SW480 (cell line): ENCODE data around the gene BZW2.

Source experiments
- DNase-seq: peaks from one replicate; pipeline ENCODE4 v3.0.0-alpha.2; 2016; ENCODE audit warnings: low spot score

The BZW2 gene

DNA sequence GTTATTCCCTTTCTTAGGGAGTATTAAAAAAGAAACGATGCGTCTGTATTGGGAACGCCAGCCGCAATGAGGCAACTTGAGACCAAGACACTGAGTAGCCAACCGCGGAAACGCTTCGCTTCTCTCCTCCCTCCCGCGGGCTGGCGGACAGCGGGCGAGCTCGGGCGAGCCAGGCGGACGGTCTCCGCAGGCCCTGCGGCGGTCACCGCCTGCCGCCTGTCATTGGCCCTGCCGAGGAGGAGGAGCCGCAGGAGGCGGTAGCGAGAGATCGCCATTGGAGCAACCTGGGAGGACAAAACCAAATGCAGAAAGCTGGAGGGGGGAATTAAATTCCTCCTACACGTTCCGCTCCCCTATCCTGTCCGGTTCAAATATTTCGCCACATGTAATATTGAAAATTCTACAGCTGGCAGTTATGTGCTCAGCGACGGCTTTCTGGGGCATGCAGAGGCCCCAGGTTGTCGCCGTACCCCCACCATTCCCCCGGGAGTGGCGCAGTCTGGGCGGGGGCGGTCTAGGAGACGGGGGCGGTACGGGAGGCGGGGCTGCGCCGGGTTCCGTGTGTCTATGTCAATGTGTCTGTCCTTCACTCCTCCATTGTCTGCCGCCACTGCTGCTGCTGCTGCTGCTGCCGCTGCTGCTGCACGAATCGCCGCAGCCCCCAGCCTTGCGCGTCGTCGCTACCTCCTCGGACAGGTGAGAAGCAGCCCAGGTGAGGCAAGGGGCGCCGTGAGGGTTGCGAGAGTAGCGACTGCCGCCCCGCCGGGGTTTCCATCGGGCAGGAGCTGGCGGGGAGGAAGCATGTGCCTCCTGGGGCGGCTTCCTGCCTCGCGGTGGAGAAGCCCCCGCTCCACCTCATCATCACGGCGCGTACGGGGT lies at the start of gene BZW2, which contains the start of gene ANKMY2:
Gene BZW2 (plus strand): TSS at position 589 of the 879 bp plus-strand sequence. CDS start 19,263 bp downstream, outside the sequence.
Gene ANKMY2 (minus strand): TSS at position 162 of the 879 bp plus-strand sequence. CDS start 181 bp downstream, outside the sequence.
- DNase-seq, result peak; percentile 99

DNA sequence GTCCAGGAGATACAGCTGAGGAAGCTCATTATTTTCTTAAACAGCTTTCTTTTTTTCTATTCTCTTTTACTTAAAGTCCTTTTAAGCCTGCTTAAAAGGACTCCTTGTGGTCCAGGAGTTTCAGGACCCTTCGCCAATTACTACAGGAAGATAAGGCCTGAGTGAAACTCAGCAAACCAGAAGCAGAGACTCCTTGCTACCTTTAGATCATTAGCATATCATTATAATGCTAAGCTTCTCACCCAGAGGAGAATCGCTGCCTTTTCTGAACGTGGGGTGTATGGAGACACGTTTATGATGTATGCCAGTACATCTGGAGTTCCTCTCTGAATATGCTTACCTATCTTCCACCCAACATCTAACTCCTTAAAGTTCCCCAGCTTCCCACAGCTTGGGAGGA lies 48.0 kb upstream of the BZW2 start:
- no peak for DNase-seq

DNA sequence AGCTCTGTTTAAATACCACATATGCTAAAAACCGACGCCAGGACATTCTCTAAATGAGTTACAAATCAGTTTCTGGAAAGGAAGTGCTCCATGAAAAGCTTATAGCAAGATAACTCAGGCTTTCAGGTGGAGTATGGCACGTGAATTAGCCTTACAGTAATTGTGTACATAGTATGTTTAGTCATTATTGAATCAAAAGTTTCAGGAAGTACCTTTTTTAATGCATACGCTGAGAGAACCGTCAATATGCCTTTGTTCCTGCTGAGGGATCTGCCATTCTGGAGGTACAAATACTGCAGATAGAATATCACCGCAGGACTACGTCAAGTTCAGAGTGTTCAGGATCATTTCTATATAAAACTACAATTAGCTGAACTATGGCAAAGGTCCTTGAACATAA lies 46.1 kb upstream of the BZW2 start:
- DNase-seq, result no peak

DNA sequence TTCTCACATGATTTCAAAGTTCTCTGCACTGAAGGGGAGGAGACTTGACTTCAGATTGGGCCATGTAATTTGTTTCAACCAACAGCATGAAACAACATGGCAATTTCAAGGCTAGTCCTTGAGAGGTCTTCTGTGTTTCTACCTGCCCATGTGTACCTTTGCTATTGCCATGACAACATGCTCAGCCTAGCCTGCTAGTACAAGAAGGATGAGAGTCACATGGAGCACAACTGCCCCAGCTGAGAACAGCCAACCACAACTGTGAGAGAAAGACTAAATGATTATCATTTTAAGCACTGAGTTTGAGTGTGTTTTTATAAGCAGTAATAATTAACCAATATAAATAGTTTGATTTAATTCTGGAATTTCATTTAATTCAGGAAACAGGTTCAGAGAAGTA lies 42.3 kb upstream of the BZW2 start:
- no peak for DNase-seq

DNA sequence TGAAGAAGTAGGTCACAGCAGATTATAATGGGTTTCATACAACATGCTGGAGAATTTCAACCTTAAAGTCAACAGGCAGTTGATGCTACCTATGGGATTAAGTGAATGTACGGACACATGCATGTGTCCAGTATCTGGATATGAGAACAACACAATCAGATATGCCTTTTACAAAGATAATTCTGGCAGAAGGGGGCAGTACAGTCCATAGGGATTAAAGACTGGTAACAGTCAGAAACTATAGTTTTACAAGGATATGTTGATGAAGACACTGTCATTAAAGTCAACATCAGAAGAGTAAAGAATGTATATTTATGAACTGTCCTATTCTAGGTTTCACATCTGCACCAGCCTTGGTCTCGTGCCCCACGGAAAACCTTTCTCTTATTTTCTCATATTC lies 41.9 kb upstream of the BZW2 start:
- DNase-seq, result peak; percentile 15

DNA sequence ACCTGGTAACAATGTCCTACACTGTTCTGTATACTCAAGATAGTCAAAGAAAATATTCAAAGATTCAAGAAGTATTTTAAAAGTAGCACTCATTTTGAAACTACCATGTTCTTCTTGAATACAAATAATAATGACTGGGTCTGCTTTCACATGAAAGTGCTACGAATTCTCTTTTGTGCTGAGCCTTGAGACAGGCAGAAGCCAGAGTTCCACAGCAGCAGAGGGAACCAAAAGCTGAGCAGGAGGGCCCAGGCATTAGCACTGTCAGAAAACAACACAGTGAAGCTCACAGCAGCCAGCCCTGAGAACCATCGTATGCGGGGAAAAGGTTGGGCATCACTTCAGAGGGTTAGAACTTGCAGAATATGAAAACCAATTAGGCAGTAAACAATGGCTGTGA lies 39.3 kb upstream of the BZW2 start:
- DNase-seq, result no peak

DNA sequence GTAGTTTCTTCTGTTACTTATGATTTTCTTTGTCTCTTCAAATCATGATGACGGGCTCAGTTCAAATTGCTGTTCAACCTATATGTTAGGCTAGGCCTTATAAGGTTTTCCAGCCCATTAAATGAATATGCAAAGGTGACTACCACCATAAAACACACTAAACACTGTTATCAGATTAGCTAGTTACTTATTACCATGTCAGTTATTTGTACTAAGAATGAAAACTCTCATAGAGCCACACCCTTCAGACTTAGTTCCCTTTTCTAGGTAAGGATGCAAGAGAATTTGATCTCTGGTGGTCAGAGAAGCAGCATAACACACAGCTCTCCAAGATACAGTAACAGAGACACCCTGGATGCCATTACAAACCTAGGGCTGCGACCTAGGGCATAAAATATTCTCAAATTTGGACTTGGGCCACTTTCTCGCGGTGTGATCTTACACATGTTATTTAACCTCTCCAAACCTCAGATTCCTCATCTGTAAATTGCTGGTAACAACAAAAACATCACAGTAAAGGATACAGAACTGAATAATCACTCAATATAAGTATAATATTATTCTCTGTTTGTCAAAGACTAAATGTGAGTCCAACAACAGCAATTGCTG lies 36.0 kb upstream of the BZW2 start:
- no peak for DNase-seq

DNA sequence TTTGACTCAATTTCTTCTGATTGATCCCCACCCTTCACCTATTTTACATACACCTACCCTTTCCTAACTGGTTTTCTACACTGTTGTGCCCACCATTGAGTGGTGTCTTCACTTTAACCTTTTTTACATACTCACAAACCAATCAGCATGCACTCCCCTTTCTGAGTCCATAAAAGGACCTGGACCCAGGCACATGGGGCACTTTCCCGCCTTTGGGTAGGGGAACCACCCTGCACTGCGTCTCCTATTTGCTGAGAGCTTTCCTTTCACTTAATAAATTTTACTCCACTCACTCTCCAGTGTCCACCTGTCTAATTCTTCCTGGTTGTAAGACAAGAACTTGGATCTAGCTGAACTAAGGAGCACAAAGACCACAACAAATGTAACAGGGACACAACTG lies 34.3 kb upstream of the BZW2 start:
- no peak for DNase-seq

DNA sequence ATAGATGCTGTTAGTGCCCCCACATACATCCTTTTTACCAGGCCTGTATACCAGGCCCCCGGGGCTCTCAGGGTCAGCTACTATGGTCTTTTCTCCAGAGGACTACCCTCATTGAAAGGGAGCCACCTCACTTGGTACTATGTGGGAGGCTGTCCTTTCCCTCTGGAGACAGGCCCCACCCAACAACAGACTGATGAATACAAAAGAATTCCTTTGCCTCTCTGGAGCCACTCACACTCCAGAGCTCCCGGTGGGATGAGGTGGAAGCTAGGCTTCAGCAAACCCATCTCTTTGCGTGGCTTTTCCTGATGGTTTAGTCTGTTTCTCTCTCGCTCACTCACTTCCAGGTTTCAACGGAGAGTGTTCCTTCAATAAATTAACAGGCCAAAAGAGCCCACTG lies 30.8 kb upstream of the BZW2 start:
- DNase-seq, result no peak

DNA sequence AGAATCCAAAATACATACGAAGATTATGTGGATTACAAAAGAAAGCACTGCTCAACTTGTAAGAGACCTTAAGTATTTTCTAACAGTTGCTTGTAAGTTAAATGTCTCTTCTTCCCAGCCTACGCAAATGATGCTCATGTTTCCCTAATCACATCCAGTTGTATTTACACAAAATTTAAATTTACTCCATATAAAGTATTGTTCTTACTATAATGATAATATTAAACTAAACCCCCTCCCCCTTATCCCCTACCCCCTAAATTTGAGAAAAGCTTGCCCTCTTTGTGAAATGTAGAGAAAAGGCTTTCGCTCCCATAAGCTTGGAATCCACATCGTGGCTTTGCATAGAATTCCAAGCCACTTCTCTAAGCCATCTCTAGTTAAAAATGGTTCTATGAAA lies 29.9 kb upstream of the BZW2 start:
- DNase-seq, result no peak

DNA sequence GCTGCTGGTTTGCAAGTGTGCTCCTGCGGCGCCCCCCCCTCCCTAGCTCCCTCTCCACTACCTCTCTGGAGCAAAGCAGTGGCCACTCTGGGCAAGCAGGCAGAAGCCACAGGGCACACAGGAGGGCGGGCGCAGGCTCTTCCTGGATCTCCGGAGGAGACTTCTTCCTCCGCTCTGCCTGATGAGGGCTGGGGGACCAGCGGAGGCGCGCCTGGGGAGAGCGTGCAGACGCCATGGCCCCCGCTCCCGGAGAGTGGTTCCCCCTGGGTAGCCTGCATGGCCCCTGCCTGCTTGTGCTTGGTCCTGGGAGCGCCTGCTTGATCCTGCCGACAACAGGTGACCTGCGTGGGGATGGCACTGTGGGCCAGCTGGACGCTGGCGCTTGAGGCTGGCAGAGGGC lies 29.4 kb upstream of the BZW2 start:
- no peak for DNase-seq

DNA sequence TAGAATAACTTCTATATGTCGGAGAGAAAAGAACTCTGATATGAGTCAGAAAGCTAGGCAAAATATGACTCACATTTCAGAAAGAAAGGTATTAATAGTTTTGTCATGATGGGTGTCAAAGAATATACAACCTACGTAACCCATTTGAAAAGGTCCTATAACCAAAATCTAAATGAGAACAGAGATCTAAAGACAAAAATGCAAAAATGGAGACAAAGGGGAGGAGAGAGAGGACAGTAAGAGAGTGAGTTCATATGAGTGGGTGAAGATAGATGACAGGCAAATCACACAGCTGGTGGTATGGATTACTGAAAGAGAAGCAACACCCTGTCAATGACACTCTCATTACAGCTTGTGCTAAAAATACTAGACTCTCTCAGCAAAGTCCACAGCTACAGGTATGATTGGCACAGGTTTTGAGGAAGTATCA lies 26.0 kb upstream of the BZW2 start:
- DNase-seq, result no peak

DNA sequence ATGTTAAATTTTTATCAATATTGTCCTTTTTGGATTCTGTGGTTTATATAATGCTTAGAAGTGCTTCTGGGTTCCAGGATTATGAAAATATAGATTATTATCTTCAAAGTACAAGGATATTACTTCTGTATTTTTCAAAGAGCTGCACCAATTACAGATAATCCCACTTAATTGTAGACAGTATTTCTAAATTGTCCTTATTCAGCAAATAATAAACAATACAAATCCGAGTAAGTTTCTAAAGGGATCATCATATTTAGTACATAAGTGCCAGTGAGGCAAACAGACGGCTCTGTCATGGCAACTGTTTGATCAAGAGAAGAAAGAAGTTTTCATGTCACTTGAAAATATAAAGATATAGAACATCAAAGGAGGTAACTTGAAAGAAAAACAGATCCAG lies 19.6 kb upstream of the BZW2 start:
- DNase-seq, result no peak

DNA sequence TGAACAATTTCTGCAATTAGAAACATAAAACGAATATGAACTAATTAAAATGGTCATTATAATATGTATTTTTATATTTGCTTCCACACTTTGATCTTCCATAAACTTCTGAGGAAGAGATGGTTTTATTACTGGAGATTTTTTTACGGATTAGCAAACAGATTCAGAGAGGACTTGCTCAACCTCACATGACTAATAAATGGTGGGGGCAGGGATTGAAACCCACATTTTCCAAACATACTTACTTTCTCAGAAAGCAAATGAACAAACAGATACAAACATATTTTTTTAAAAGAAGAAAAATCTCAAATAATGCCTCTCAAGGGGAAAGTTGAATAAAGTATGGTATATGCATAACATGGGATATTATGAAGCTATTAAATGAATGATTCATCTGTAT lies 18.7 kb upstream of the BZW2 start:
- no peak for DNase-seq

DNA sequence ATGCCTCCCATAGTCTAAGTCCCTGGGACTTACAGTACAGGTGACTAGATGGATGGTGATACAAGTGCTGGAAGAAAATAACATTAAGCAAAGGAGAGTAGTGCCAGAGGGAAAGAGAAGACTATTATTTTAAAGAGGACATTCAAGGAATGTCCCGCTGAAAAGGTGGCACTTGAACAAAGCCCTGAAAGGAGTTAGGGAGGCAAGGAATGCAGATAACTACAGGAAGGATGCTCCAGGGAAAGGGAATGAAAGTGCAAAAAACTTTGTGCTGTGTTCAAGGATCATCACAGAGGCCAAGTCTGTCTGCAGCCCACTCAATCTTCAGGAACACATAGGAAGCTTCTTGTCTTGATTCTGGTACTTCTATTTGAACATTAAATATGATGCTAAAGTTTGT lies 15.3 kb upstream of the BZW2 start:
- DNase-seq, result no peak

DNA sequence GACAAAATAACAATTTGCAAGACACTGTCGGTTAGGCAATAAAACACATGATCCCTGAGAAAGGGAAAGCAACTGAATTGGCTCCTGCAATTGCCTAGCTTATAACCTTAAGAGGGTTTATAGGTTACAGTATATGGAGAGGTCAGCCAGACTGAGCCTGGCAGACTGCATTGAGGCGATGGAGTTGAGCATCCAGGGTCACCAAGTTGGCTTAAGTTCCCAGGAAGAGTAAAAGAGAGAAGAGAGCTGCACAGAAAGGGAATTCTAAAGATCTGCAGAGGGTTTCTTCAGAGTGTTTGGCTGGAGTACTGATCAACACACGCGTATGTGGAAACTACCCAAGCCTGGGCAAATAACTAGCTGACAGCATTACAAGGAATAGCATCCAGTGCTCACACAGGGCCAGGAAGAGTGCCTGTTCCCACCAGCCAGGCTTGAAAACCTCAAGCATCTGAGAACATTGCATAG lies 11.7 kb upstream of the BZW2 start:
- DNase-seq, result no peak

DNA sequence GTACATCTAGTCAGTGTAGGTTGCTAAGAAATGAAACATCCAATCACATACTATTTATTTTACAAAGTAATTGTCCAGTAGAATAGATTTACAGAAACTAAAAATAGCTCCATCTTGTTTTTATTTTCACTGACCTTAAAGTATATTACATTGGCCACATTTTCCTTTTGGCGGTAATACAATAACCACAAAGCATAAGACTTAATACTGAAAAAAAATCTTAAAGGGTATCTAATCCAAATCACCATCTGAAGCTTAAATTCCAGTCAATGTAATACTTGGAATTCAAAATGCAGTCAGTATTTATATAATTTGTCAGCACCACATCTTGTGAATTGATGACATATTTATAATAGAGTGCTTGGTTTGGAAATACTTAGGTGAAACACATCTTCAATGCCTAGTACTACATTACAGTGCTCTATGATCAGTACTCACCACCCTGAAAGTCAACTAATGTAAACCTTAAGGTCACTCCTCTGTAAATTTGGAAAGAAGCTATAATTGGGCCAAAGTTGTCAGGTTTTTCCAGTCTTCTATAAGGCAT lies 9.4 kb upstream of the BZW2 start:
- no peak for DNase-seq

DNA sequence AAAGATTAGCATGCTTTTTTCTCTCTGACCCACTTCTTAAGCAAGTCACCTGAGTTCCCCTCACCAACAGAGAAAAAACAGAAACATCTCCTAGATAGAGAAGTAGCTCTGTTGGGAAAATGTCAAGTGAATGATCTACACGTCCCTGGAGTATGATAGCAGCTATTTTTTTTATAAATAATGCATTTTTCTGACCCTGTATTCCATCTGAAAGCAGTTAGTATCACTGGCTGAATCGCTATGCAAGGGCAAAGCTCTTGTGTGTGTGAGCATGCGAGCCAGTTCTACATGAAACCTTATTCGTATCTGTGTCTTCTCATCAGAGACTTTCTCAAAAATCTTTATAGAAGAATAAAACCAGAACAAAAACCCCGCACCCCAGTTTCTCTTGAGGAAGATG lies 8.6 kb upstream of the BZW2 start:
- no peak for DNase-seq

DNA sequence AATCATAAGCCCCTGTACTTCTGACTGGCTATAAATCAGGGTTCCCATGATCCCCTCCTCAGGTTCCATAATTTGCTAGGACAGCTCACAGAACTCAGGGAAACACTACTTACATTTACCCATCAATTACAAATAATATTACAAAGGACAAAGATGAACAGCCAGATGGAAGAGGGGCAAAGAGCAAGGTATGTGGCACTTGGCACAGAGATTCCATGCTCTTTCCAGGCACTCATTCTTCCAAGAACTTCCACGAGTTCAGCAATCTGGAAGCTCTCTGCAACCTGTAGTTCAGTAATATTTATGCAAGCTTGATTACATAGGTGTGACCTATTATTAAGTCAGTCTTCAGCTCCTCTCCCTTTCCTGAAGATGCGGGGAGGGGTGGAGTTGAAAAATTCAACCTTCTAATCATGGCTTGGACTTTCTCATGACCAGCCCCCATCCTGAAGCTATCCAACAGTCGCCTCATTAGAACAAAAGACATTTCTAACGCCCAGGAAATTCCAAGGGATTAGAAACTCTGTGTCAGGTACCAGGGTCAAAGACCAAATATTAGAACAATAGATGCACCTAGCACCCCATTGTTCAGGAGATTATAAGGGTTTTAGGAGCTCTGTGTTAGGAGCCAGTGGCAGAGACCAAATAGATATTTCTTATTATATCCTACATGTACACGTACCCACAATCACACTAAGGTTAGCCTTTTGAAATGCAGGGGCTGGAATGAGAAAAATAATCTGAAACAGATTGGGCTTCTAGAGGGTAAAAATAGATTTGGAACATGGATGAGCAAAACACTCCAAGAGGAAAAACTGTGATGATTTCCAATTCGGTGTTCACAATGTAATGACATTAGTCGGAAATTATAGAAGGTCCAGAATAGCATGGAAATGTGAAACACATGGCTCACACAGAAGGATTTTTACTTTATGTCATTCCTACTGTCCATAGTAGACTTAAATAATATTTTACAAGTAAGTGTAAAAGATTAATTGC lies 7.4 kb upstream of the BZW2 start:
- DNase-seq, result no peak

DNA sequence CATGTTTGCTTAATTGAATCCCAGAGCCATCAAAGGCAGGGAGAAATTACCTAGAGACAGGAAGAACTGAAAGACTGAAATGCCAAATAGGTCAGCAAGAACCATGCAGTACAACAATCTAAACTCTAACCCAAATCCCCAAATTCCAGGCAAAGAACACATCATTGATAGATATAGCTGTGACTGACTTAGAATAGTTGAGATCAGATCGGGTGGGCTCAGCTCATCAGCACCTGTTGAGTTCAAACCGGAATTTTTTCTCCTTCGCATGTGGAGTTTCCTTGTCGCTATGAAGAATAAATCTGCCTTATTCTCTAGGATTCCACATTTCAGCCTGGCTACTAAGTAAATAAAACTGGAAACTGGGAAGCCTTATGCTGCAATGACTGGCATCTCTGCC lies 1.8 kb upstream of the BZW2 start:
- DNase-seq, result no peak

DNA sequence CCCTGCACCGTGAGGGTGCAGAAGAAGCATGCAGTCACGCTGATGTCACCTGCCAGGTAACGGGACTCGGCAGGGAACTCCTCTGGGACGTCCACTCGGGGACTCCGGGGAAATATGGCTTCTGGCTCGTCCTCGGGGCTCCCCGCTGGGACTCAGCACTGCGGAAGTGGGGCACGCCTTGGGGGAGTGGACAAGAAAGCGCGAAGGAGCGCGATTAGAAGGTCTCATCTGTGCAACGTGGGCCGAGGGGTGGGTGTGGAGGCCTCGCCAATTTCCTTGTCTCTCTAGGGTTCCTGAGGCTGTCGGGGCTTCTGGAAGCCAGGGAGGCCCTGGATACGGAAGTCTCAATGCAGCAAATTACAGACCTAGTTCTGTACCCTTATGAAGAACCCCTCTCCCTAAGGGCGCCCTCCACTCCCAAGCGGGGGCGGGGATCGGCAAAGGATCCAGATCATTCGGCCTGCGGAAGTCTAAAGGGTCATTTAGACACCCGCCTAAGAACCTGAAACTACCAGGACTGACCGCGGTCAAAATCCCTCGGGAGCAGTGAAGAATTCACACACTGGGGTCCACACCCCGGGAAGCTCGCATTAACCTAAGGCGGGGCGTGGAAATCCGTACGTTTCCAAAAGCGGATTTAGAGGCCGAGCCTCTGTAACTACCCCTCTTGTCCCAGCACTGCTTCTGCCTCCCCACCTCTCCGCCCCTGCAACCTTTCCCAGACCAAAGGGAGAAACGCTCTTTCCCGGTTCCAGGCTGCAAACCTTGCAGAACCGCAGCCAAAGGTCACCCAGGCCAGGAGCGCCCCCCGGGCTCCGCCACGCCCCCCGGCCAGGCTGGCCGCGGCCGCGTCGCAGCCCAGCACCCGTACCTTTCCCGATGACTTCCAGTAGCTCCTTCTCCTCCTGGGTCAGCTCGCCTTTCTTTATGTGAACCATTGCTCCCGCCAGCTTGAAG lies 1.1 kb upstream of the BZW2 start:
- peak; percentile 60 for DNase-seq
